OCI-LY1 (cell line): ENCODE results near the gene ADAMTS7.
"Not testable (repeated sequence)": the region's sequence is repeated elsewhere in the genome, so short reads cannot be mapped to it uniquely, and the experiment has no call there.

Experiments used
- EZH2 ChIP-seq: fragments of 200-600 bp; sonication (generic), shearing (Covaris generic); IDR thresholded peaks from 2 replicates; pipeline ENCODE4 v1.8.0; 2017; ENCODE audit warnings: borderline replicate concordance, mixed run types, mild to moderate bottlenecking, antibody characterized with exemption, low read length, moderate library complexity, mixed read lengths
- TF ChIP-seq, protein P1 (sequence below): fragments of 200-600 bp; sonication (generic), shearing (Covaris generic); IDR thresholded peaks from 2 replicates; pipeline ENCODE4 v1.5.1; 2017; ENCODE audit warnings: mild to moderate bottlenecking, antibody characterized with exemption, low read length, moderate library complexity, mixed read lengths

DNA sequence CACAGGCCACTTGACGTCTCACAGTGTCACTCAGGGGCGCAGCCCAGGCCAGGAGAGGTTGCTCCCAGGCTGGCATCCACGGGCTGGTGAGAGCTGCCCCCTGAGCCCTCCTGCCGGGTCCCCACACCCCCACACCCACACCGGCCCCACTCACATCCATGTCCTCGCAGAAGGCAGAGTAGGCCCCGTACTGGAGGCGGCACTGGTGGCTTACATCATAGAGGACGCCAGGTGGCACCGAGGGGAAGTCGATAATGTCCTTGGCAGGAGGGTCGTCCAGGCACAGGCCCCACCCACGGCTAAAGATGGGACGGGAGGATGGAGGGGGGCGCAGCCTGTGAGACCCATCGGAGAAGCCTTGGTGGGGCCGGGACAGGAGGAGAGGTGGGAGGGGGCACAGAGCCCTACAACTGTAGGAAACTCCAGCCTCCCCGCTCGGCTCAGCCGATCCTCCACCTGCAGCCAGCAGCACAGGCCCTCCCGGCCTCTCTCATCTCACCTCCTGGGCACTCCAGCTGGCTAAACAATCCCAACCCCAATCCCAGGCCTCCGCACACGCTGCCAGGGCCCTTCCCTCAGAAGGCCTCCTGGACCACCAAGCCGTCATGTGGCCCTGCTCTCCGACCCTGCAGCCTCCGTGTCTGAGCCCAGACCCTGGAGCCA, 33.8 kb downstream of the ADAMTS7 start:
- TF ChIP-seq EZH2: not testable (repeated sequence)
- TF ChIP-seq, protein P1, sequence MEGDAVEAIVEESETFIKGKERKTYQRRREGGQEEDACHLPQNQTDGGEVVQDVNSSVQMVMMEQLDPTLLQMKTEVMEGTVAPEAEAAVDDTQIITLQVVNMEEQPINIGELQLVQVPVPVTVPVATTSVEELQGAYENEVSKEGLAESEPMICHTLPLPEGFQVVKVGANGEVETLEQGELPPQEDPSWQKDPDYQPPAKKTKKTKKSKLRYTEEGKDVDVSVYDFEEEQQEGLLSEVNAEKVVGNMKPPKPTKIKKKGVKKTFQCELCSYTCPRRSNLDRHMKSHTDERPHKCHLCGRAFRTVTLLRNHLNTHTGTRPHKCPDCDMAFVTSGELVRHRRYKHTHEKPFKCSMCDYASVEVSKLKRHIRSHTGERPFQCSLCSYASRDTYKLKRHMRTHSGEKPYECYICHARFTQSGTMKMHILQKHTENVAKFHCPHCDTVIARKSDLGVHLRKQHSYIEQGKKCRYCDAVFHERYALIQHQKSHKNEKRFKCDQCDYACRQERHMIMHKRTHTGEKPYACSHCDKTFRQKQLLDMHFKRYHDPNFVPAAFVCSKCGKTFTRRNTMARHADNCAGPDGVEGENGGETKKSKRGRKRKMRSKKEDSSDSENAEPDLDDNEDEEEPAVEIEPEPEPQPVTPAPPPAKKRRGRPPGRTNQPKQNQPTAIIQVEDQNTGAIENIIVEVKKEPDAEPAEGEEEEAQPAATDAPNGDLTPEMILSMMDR: not testable (repeated sequence)
